Lower leg skin (tissue), 3 donors: ENCODE data around the gene MRPL9.

Source experiments
- CTCF ChIP-seq, 3 donors: fragments of 450-650 bp; IDR thresholded peaks; one replicate each; pipeline ENCODE4 v1.5.1; 2016; ENCODE audit warnings: antibody characterized with exemption in 3 of 3, mild to moderate bottlenecking in 3 of 3, moderate library complexity in 2 of 3
- POLR2A ChIP-seq, 2 donors: fragments of 450-650 bp; IDR thresholded peaks; one replicate each; pipeline ENCODE4 v1.6.1; 2016 to 2017; ENCODE audit warnings: antibody characterized with exemption in 2 of 2, mild to moderate bottlenecking in 1 of 2, moderate library complexity in 1 of 2

GRCh38 chr1:151720125-151720524 lies 43.2 kb downstream of the MRPL9 start:
- TF ChIP-seq CTCF (IDR thresholded peaks at IDR 0.05) = no peak
- no peak for TF ChIP-seq POLR2A (IDR thresholded peaks at IDR 0.05)
